Skeletal muscle satellite cell (primary cell): ENCODE measurements around the gene CD9.
A peak's percentile ranks its signal among the peaks of the same experiment; 100 is the strongest.

Source experiments
- H3K27me3 ChIP-seq: 2 replicates; pipeline ENCODE4 v1.7.0; 2013; ENCODE audit warnings: low read length; ENCODE audit not compliant: control insufficient read depth, insufficient read depth
- H3K36me3 ChIP-seq: 2 replicates; pipeline ENCODE4 v1.7.0; 2013; ENCODE audit warnings: mild to moderate bottlenecking, control low read depth, low read length; ENCODE audit not compliant: insufficient read depth
- H3K4me1 ChIP-seq: 2 replicates; pipeline ENCODE4 v1.7.0; 2013; ENCODE audit warnings: low read length; ENCODE audit not compliant: control insufficient read depth, insufficient read depth
- H3K4me2 ChIP-seq: 2 replicates; pipeline ENCODE4 v1.7.0; 2013; ENCODE audit warnings: mild to moderate bottlenecking, low read length
- H3K4me3 ChIP-seq: 2 replicates; pipeline ENCODE4 v1.7.0; 2013; ENCODE audit warnings: low read length
- H3K9ac ChIP-seq: 2 replicates; pipeline ENCODE4 v1.7.0; 2013; ENCODE audit warnings: mild to moderate bottlenecking, low read depth, low read length, moderate library complexity
- H3K9me3 ChIP-seq: replicated peaks from 2 replicates; pipeline ENCODE4 v1.7.0; 2013; ENCODE audit warnings: mild to moderate bottlenecking, control low read depth, low read length

Gene CD9

DNA sequence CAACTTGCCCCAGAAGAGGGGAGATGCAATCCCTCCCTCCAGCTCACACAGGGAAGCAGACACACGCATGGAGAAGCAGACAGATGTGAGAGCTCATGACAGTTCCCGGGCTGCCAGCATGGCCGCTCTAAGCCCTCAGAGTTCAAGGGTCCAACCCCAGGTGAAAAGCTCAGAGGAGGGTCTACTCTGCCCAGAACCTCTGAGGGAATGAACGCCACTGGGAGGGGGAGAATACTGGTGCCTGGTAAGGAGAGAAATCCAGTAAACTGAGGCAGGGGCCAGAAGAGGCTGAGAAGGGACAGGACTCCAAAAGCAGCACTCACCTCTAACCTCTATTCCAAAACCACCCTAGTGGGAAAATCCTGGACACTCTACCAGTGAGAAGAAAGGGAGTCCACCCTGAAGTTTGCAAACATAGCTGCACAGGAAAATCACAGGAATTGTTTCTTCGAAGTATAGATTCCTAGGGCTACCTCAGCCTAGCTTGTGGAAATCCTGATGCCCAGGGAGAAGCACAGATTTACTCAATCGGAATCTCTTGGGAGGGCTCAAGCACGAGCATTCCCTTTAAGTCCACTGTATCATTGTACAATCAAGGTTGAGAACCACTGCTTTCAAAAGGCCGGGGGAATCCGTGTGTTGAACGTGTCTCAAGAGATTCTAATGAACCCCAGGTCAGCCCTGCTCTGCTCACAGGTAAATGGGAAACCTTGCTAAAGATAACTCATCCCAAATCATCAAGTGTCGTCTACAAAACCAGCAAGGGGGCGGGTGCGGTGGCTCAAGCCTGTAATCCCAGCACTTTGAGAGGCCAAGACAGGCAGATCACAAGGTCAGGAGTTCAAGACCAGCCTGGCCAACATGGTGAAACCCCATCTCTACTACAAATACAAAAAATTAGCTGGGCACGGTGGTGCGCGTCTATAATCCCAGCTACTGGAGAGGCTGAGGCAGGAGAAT, 76.0 kb downstream of the CD9 start:
- no peaks in the 10 kb centered on the region for H3K9me3 ChIP-seq
- no peaks in the 10 kb centered on the region for H3K36me3 ChIP-seq
- peaks cover 31% of the 10 kb centered on the region for H3K4me1 ChIP-seq
- no peak overlapping the region for H3K4me2 ChIP-seq
- H3K27me3 ChIP-seq = peaks cover 8% of the 10 kb centered on the region
- no peak overlapping the region for H3K4me3 ChIP-seq
- no peak overlapping the region for H3K9ac ChIP-seq

GRCh38 chr12:6276956-6277620, 76.9 kb downstream of the CD9 start:
- H3K4me1 ChIP-seq = peaks cover 35% of the 10 kb centered on the region

DNA sequence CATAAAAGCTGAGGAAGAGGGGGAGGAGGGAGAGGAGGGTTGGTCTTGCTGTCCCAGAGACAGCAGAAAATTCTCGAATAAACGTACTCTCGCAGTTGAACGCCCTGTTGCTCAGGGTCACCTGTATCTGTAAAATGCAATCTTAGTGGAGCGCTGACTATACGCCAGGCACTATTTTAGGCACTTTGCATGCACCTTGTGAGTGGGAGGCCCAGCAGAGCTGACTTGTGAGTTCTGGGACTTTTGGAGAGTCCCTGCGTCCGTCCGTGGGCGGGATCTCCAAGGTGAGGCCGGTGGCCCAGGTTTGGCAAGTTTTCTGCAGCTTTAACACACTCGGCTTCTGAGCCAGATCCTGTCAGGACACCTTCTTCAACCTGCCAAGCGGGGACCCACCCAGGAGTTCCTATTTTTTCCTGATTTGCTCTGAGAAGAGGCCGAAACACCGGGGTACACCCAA, 77.8 kb downstream of the CD9 start:
- Histone ChIP-seq H3K27me3 (peaks cover 3% of the 10 kb centered on the region), H3K9ac (peak overlapping the region; percentile 93), H3K36me3 (no peaks in the 10 kb centered on the region), H3K4me3 (peak overlapping the region; percentile 76), H3K4me2 (peak overlapping the region; percentile 90), H3K9me3 (no peaks in the 10 kb centered on the region), H3K4me1 (peaks cover 35% of the 10 kb centered on the region)

More at GRCh38 chr12:6276956-6277620, 76.9 kb downstream of the CD9 start:
- H3K9ac ChIP-seq = no peak overlapping the region
- H3K4me2 ChIP-seq = no peak overlapping the region
- H3K9me3 ChIP-seq = no peaks in the 10 kb centered on the region
- no peaks in the 10 kb centered on the region for H3K36me3 ChIP-seq
- H3K27me3 ChIP-seq = peaks cover 8% of the 10 kb centered on the region
- no peak overlapping the region for H3K4me3 ChIP-seq

- no peaks in the 10 kb centered on the region for H3K36me3 ChIP-seq
- H3K4me1 ChIP-seq = peaks cover 35% of the 10 kb centered on the region
- H3K27me3 ChIP-seq = peaks cover 3% of the 10 kb centered on the region
- peak overlapping the region; percentile 76 for H3K4me3 ChIP-seq
- H3K4me2 ChIP-seq = peak overlapping the region; percentile 90
- H3K9me3 ChIP-seq = no peaks in the 10 kb centered on the region
- peak overlapping the region; percentile 93 for H3K9ac ChIP-seq
Measured at GRCh38 chr12:6278439-6279255, 78.4 kb downstream of the CD9 start.

DNA sequence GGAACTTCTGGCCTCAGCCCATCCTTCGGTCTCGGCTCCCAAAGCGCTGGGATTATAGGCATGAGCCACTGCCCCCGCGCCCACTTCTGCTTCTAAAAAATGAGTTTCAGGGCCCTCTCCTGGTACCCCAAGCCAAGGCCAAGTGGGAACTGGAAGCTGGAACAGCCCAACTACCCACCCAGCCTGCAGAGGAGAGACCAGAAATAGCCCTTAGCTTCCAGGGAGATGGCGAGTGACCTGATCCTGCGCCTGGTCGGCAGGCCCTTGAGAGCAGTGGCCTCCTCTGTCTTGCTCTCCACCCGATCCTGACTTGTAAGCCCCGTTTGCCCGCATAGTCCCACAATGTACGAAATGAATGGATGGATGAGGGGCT, 79.0 kb downstream of the CD9 start:
- H3K9ac ChIP-seq = peak overlapping the region; percentile 31
- H3K36me3 ChIP-seq = no peaks in the 10 kb centered on the region
- peaks cover 3% of the 10 kb centered on the region for H3K27me3 ChIP-seq
- H3K4me1 ChIP-seq = peaks cover 35% of the 10 kb centered on the region
- no peaks in the 10 kb centered on the region for H3K9me3 ChIP-seq
- H3K4me3 ChIP-seq = no peak overlapping the region
- peak overlapping the region; percentile 60 for H3K4me2 ChIP-seq

DNA sequence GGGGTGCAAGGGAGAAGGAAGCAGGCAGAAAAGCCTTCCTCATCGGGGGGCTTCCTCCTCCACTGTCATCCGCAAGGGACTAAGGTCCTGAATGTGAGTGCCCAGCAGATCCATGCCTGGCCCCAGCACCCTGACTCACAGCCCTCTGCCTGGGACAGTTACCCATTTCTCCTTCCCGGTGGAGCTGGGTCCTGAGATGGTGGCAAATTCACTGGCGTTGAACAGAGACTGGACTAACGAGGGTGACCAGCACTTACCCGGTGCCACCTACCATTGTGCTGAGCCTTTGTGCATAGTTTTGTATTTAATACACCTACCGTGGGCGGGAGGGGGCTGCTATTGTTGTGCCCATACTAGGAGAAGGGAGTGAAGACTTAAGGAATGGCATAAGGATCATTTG, 79.4 kb downstream of the CD9 start:
- Histone ChIP-seq H3K27me3 (peaks cover 3% of the 10 kb centered on the region), H3K4me3 (no peak overlapping the region), H3K9me3 (no peaks in the 10 kb centered on the region), H3K4me1 (peaks cover 35% of the 10 kb centered on the region), H3K36me3 (no peaks in the 10 kb centered on the region), H3K9ac (peak overlapping the region; percentile 31), H3K4me2 (peak overlapping the region; percentile 60)

DNA sequence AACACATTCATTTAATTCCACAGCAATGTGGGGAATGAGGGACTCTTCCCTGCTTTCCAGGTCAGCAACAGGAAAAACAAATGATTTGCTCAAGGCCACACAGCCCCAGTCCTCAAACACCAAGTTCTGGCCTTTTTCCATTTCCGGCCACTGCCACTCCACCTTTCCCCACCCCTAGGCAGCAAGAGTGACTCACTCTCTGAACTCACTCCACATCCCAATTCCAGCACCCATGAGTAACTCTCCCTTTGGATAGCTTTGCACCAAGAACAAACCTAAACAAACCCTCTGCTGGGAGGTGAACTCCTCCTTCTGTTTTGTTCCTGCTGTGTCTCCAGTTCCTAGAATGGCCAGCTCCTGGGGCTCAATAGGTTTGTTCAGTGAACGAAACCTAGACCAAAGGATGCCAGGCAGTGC, 79.9 kb downstream of the CD9 start:
- H3K9ac ChIP-seq = peak overlapping the region; percentile 31
- H3K4me3 ChIP-seq = peak overlapping the region; percentile 38
- H3K36me3 ChIP-seq = no peaks in the 10 kb centered on the region
- H3K27me3 ChIP-seq = peaks cover 3% of the 10 kb centered on the region
- H3K4me1 ChIP-seq = peaks cover 39% of the 10 kb centered on the region
- peak overlapping the region; percentile 60 for H3K4me2 ChIP-seq
- no peaks in the 10 kb centered on the region for H3K9me3 ChIP-seq

DNA sequence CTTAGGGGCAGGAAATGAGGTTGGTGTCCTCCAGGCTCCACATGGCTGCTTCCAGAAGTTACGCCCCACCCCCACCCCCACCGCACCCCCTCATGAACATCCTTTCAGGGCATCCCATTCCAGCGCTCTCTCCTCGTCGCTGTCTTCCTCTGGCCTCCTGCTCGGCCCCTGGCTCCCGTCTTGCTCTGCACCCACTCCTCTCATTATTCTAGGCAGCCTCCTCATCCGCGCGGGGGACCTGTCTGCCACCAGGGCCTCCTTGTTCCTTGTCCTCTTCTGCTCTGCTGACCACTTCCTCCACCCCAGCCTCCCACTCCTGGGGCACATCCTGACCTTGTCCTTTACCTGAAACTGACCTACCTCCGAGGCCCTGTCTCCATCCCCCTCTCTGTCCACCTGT, 80.5 kb downstream of the CD9 start:
- Histone ChIP-seq H3K4me1 (peaks cover 45% of the 10 kb centered on the region), H3K9me3 (no peaks in the 10 kb centered on the region), H3K36me3 (no peaks in the 10 kb centered on the region), H3K4me2 (peak overlapping the region; percentile 60), H3K9ac (no peak overlapping the region), H3K4me3 (no peak overlapping the region), H3K27me3 (peaks cover 3% of the 10 kb centered on the region)

DNA sequence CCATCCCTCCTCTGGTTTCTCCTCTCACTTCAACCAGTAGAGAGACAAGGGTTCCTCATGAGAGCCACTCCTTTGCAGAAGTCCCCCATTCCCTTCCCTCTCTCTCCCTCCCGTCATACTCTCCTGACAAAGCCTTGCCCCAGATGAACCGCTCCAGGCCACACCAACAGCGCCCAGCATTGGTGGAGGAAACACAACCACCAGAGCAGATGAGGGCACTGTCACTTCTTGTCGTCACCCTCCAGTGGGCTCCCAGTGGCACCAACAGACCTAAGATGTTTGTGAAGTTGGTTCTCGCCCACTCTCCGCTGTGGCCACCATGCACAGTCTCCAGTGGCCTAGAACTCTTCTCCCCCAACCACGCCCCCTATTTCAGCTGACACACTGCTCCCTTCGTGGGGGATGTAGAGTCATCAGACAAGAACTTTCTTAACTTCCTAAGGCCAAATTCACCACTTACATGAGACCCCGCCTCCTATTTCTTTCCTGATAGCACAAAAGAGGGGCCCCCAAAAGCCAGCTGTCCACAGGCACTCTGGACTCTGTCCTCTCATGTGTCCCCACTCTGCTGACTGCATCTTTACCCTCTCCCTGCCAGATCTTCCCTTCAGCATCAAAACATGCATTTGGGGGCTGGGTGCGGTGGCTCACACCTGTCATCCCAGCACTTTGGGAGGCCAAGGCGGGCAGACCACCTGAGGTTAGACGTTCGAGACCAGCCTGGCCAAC, 81.0 kb downstream of the CD9 start:
- no peak overlapping the region for H3K4me3 ChIP-seq
- H3K9ac ChIP-seq = no peak overlapping the region
- H3K4me2 ChIP-seq = no peak overlapping the region
- H3K27me3 ChIP-seq = no peaks in the 10 kb centered on the region
- H3K36me3 ChIP-seq = no peaks in the 10 kb centered on the region
- H3K9me3 ChIP-seq = no peaks in the 10 kb centered on the region
- H3K4me1 ChIP-seq = peaks cover 49% of the 10 kb centered on the region

- no peaks in the 10 kb centered on the region for H3K36me3 ChIP-seq
- no peak overlapping the region for H3K9ac ChIP-seq
- no peak overlapping the region for H3K4me3 ChIP-seq
- H3K27me3 ChIP-seq = no peaks in the 10 kb centered on the region
- no peaks in the 10 kb centered on the region for H3K9me3 ChIP-seq
- H3K4me1 ChIP-seq = peaks cover 61% of the 10 kb centered on the region
- no peak overlapping the region for H3K4me2 ChIP-seq
Measured at GRCh38 chr12:6282453-6282840, 82.2 kb downstream of the CD9 start.
